HG03457 (cell line): ENCODE data around the gene LRRC72.
"Not testable (repeated sequence)": the region's sequence is repeated elsewhere in the genome, so short reads cannot be mapped to it uniquely, and the experiment has no call there.

Source experiments
- ATAC-seq: cut with Tn5 transposase; IDR thresholded peaks from one replicate; pipeline ENCODE4 v1.9.1; 2021; ENCODE audit warnings: moderate number of reproducible peaks; ENCODE audit not compliant: unreplicated experiment

Gene LRRC72

DNA sequence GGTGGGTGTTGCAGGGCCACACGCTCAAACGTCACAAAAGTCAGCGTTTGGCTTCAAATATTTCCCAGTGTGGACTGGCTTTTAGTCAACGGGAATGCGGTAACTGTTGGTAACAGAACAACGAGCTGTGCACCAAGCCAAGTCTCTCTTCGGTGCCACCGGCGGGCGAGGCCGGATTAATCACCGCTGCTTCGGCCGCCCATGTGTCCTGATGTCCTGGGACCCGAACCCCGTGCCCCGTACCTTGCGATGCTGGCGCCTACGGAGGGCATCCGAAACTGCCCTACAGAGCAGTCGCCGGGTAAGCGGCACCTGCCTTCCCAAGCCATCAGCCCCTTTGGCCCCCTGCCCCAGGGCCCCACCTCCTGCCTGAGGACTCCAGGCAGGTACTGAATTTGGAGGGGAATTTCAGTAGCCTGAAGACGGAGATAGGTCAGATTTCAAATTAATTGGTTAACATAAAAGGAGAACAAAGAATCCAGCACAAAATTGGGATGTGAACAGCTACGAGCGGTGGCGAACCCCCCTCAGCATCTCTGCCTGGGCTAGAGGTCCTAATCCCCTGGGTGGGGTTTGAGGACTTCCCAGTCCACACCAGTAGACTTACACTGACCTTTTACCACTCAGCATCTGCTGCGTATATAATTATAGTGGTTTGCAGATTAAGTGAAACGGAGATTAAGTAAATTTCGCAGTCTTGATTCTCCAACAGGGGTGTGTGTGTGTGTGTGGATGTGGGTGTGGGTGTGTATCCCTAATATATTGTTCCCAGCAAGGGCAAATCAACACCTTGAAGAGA is at the start of gene LRRC72:
TSS of gene LRRC72 (plus strand) at position 84 of the 799 bp plus-strand sequence. CDS start at position 212, 128 bp downstream.
- ATAC-seq = no peak

DNA sequence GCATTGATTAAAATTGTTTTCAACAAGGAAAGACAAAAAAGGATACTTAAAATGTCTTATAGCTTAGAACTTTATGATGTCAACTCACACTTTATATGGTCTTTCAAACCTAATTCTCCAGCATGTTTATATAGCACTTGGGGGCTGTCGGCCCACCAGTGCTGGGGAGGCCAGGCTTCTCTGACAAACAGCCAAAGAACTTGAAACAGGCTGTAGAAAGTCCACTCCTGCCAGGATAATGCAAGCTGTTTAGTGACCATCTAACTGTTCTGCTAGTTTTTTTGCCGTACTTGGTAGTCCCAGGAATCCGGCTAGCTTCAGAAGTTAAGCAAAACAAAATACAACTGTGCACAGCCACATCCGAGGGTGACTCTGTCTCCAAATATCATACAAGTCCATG is 47.5 kb upstream of the LRRC72 start:
- no peak for ATAC-seq

DNA sequence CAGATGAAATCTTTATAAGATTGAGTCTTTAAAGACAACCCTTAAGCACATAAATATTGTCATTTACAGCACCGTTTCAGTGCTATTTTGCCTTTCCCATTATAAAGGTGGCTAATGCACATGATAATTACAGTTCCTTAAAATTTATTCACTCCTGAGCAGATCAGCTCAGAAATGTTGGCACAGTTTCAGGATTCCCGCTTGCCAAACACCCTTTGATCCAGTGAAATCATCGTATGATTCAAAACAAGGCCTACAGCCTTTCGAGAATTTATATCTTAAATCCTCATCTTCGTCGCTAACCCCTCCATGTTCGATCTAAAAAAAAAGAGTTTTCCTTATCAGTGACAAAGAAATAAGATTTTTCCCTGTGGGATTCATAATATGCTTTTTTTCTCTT is 47.0 kb upstream of the LRRC72 start:
- no peak for ATAC-seq

DNA sequence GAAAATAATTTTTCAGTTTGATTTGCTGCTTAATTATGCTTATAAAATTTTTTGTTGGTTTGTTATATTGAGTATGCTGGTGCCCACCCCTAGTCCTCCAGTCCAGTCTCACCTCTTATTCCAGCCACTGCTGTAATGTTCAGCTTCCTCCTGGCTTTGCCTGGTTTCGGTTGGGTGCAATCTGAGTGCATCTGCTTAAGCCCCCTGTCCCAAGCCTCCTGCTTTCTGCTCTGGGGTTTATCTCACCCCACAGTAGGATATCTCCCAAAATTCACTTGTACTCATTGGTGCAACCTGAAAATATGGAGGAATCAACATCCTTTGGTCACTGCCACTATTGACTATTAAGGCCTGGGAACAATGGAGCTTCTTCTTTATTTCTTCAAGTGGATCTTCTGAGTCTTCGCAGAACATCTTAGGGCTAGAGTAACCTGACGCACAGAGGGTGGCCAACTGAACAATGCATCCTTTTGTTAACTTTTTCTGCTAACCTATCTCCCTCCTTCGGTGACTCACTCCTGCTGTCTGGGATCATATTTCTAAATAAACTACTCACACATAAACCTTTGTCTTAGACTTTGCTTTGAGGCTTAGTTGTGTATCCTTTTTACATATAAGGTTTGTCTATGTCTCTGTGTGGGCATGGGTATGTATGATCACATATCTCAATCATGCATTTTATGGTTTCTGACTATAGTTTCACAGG is 42.0 kb upstream of the LRRC72 start:
- no peak for ATAC-seq

DNA sequence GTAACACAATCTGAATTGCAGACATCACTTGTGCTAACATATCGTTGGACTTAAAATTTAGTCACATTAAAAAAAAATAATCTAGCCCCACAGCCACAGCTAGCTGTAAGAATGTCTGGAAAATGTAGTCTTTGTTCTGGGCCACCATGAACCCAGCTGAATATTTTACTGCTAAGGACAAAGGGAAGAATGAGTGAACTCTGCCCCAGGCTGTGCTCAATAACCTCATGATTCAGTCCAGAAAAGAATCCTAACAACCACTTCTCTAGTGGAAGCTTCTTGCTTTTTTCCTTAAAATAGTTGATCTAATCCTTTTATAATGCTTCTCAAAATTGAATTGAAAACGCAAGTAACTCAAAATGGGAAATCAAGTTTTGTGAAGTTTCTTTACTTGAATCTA is 35.5 kb upstream of the LRRC72 start:
- ATAC-seq = no peak

DNA sequence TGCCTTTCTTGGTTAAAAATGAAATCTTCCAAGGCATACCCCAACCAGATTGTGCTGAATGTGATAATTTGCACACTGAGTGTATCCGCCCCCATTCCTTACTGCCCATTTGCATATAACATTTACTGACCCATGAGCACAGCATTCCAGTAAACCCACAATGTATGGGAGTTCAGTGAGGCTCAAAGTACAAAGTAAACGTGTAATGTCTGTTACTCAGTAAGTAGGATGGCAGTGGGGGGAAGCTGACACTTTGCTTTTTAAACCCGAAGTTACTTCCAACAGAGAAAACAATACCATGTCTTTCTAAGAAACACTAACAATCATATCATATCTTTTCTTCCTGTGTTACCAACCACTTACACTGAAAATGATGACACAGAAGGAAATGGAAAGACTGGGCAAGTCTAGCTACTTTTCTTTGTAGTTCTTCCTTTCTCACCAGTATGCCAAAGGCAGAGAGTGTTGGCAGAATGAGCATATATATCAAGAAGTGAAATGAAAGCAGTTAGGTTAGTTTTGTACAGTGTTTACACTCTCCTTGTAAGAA is 34.0 kb upstream of the LRRC72 start:
- ATAC-seq = no peak

DNA sequence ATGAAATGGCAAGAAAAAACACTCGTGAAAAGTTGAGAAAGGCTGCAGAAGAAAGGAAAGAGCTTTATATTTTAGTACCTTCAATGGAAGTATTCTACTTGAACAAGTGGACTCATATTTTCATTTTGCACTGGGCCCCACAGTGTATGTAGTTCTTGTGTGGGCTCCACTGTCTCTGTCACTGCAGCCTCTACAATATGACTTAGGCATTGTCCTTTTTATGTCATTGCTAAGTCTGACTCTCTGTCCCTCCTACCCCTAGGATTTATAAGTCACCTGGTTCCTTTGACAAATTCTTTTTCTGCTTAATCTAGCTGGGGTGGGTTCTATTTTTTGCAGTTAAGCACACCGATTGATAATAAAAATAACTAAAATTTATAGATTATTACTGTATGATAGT is 33.4 kb upstream of the LRRC72 start:
- no peak for ATAC-seq

DNA sequence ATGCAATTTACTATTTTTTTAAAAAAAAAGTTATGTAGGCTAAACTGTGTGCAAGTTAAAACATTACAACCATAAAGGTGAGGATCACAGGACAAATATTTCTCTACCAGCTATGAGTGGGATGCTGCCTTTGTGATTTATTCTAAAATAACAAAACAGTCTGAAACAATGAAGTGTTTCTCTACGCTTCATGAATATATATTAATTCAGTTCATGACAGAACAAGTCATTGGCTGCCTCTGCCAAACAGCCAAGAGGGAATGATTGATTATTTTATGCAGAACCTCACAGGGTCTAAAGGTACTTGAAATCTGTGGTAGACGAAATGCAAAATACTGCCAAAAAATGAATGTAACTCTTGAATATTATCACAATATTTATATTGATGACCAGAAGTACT is 32.1 kb upstream of the LRRC72 start:
- no peak for ATAC-seq

DNA sequence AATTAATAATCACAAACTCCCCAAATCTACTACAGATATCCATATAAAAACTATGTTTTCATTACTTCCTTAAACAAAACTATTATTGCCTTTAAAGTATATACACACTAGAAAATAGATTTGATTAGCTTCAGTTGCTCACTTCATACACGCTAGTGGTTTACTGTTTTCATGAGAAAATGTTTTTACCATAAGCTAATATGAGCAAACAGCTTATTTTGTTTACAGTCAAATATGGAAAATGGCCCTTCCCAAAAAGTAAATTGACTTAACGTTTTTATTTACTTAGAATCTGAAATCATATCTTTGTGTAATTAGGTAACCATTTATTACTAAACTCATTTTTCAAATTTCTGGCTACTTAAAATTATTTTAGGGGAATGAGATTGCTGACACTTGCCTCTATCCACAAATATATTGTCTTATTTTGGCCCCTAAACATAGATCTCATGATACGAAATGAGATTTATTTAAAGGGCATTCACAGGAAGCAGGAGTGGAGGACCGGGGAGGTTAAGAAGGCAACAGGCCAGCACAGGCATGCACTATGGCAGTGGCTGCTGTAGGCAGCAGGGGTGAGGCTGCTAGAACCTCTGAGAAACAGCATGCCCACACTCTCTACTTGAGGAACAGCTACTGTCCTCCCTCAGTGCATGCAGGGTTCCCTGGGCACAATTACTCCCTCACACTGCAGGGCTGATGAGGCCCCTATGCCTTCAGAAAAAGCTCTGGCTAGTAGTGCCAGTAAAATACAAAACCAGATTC is 31.5 kb upstream of the LRRC72 start:
- no peak for ATAC-seq

DNA sequence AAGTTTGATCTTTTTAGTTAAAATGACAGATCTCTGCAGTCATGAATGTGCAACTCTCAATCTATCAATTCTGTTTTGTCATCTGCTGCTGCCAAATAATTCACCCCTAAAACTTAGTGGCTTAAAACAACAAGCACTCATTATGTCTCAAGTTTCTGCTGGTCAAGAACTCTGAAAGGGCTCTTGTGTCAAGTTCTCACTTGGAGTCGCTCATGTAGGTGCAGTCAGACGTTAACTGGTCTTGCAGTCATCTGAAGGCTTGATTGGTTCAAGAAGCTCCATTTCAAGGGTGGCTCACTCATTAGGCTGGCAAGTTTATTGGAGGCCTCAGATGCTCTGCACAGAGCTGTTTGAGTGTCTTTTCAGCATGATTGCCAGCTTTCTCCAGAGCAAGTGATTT is 28.5 kb upstream of the LRRC72 start:
- ATAC-seq = no peak

DNA sequence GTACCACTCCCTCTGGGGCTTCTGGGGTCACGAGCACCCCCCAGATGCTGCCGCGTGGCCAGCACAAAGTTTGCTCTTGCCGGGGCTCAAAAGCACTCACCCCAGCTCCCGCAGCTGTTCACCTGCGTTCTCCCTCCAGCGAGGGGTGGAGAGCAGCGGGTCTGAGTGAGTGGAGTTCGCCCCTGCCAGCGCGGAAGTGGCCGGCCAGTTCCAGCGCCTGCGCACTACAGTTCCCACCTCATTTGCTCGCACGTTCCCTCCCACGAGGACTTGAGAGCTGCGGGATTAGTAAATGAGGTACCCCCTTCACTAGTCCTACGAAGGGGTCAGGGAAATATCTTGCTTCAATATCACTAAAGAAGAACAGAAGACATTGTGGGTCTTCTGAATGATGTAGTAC is 24.3 kb upstream of the LRRC72 start:
- ATAC-seq = no peak

DNA sequence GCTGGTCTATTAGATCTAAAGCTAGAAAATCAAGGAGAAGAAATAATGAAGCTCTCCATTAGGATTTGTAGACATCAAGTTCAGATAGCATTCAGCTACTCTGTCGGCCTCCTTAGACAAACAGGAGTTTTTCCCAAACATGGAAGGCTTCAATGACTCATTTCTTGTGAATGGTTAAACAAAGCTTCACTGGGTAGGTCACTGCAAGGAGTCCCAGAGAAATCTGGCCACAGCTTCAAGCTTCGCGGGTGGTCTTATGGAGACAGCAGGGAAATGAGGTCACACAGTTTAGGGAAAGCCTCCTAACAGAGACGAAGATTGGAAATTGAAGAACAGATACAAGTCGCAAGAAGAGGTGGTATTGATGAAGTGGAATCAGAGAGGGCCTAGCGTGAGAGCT is 22.6 kb upstream of the LRRC72 start:
- no peak for ATAC-seq

DNA sequence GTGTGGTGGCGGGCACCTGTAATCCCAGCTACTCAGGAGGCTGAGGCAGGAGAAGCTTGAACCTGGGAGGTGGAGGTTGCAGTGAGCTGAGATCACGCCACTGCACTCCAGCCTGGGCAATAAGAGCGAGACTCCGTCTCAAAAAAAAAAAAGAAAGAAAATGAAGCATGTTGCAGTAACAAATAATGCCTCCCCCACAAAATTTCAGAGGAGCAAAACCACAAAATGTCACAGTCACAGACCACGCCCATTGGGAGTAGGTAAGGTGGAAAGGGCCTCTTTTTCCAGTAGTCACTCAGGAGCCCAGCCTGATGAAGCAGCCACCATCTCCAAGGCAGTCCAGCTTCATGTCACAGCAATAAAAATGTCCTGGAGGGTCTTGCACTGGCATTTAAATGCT is 20.2 kb upstream of the LRRC72 start:
- not testable (repeated sequence) for ATAC-seq

DNA sequence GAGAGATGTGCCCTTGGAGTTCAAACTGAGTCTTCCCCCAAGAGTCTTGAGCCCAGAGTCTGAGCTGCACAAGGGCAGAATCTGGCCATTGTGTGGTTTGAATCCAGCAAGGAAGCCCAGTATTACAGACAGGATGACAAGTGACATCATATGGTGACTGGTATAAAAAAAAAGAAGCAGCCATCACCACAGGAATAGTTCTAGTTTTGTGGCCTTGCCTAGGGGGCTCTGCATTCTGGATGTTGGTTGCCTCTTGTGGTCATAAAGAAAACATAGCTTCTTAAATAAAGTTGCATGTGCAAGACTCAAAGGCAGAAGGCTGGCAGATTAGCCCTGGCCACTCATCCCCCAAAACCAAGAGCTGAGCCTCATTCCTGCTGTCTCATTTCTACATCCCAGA is 16.8 kb upstream of the LRRC72 start:
- no peak for ATAC-seq

DNA sequence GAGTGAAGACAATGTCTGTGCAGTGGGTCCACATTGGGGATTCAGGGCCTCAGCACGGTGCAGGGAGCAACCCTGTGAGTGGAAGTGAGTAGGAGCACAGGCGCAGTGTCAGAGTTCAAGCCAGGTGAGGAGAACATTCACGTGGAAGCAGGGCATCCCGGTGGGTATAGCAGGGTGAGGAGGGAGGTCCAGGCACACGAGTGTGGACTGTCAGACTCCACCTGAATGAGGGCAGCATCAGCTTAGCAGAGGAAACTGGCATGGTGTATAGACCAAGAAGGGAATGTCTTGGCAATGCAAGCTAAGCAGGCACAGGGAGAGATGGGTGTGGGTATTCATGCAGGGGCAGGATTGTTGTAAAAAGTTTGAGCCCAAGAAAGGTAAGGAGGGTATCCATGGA is 15.3 kb upstream of the LRRC72 start:
- ATAC-seq = no peak

DNA sequence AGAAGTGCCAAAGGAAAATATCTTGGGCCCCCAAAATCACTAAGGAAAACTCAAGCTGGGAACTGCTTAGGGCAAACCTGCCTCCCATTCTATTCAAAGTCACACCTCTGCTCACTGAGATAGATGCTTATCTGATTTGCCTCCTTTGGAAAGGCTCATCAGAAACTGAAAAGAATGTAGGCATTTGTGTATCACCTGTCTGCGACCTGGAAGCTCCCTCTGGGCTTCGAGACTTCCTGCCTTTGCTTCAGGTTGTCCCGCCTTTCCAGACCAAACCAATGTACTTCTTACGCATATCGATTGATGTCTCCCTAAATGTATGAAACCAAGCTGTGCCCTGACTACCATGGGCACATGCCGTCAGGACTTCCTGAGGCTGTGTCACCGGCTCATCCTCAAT is 14.5 kb upstream of the LRRC72 start:
- no peak for ATAC-seq

DNA sequence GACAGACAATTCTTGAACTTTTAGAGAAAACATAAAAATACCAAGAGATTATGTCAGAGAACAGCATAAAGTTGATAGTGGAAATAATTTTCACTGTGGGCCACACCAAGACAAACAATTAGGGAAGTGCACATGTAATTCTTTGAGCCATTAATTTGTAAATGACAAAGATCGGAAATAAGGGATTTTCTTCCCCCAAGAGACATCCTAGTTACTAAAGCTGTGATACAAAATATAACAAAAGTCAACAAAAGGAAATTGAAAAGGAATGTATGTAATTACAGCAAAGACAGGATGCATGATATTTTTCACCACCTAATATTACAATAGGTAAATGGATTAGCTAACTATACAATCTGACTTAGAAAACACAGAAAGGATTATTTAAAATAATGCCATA is 12.4 kb upstream of the LRRC72 start:
- no peak for ATAC-seq

DNA sequence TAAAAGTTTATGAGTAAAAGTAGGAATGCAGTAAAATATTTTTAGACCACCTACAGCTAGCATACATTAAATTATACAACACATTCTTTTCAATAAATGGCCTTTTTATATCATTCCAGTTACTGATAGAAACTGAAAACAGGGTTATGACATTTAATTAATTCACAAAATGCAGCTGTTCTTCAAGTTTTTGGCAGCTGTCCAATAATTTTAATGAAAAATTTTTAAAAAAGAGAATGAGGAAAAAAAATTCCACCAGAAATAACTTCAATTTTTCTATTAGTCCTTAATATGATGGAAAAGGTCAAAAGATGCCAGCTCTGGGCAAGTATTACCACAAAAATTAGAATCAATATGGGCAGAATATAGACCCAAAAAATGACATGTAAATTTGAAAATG is 11.9 kb upstream of the LRRC72 start:
- ATAC-seq = no peak

DNA sequence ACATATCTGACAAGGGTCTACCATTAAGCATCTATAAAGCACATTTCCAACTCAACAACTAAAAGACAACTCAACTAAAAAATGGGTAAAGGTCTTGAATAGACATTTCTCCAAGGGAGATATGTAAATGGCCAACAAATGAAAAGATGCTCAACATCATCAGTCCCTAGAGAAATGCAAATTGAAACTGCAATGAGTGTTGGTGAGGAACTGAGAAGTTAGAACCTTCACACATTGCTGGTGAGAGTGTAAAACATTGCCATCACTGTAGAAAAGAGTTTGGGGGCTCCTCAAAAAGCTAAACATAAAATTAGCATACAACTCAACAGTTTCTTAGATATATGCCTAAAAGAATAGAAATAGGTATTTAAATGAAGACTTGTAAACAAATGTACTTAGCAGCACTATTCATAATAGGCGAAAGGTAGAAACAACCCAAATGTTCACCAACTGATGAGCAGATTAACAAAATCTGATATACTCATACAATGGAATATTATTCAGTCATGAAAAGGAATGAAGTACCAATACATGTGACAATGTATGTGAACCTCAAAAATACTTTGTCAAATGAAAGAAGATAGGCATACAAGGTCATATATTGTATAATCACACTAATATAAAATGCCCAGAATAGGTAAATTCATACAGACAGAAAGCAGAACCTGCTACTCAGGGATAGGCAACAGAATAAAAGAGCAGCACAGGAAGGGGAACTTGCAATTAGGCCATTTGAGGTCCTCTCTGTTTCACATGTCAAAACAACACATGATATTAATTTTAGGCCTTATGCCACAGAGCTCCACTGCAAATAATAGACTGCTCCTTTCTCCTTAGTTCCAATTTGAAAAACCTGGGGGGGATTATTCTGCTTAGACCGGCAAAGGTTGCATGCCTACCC is 10.6 kb upstream of the LRRC72 start:
- ATAC-seq = no peak

DNA sequence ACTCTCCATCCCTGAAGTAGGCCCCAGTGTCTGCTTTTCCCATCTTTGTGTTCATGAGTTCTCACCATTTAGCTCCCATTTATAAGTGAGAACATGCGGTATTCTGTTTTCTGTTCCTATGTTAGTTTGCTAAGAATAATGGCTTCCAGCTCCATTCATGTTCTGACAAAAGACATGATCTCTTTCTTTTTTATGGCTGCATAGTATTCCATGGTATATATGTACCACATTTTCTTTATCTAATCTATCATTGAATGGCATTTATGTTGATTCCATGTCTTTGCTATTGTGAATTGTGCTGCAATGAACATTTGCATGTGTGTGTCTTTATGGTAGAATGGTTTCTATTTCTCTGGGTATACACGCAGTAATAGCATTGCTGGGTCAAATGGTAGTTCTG is 6.6 kb upstream of the LRRC72 start:
- not testable (repeated sequence) for ATAC-seq

DNA sequence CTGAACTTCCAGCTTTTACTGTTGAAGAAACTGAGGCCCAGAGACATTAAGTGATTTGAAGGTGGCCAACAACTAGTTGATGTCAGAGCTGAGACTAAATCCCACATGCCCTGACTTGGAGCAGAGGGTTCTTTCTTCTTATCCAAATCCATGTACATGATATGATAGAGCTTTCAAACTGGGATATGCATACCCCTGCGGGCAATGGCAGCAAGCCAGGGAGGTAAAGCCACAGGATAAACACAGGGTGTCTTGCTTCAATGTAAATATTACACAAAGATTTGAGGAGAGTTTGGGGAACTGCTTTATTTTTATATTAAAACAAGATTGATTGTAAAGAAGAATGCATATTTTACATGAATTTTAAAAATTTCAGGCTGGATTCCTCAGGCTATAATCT is 2.3 kb upstream of the LRRC72 start:
- no peak for ATAC-seq
